NCI-H1417 (cell line): ENCODE data around the gene MAP3K14.
"Not testable (repeated sequence)": the region's sequence is repeated elsewhere in the genome, so short reads cannot be mapped to it uniquely, and the experiment has no call there.

Experiments used
- DNase-seq, 3 experiments: peaks; one replicate each; lab custom pipeline; 2025; lab: John Stamatoyannopoulos, UW

The MAP3K14 gene

GRCh38 chr17:45315648-45316433 lies 979 bp downstream of the MAP3K14 start:
- peak in 2 of 3 experiments; percentile 21 to 44 for DNase-seq

GRCh38 chr17:45314741-45315647 lies 1.8 kb downstream of the MAP3K14 start:
- DNase-seq = no peak

- no peak for DNase-seq
Observed at GRCh38 chr17:45313996-45314740, 2.7 kb downstream of the MAP3K14 start.

- no peak for DNase-seq
Observed at GRCh38 chr17:45313421-45313771, 3.4 kb downstream of the MAP3K14 start.

GRCh38 chr17:45312477-45313420 lies 4.1 kb downstream of the MAP3K14 start:
- no peak for DNase-seq

GRCh38 chr17:45311760-45312476 lies 4.9 kb downstream of the MAP3K14 start:
- DNase-seq = no peak

GRCh38 chr17:45311401-45311759 lies 5.4 kb downstream of the MAP3K14 start:
- DNase-seq = no peak

- peak; percentile 16 to 51 (median 50) for DNase-seq
Observed at GRCh38 chr17:45310380-45311324, 6.2 kb downstream of the MAP3K14 start.

- peak in 1 of 3 experiments; percentile 7 for DNase-seq
Observed at GRCh38 chr17:45309400-45309799, 7.4 kb downstream of the MAP3K14 start.

- no peak for DNase-seq
Observed at GRCh38 chr17:45308840-45309239, 8.0 kb downstream of the MAP3K14 start.

- DNase-seq = no peak
Observed at GRCh38 chr17:45308016-45308365, 8.8 kb downstream of the MAP3K14 start.

- no peak for DNase-seq
Observed at GRCh38 chr17:45307290-45308015, 9.4 kb downstream of the MAP3K14 start.

GRCh38 chr17:45306623-45307022 lies 10.2 kb downstream of the MAP3K14 start:
- no peak for DNase-seq

- DNase-seq = no peak
Observed at GRCh38 chr17:45306094-45306493, 10.7 kb downstream of the MAP3K14 start.

GRCh38 chr17:45305530-45306087 lies 11.2 kb downstream of the MAP3K14 start:
- no peak for DNase-seq

- no peak for DNase-seq
Observed at GRCh38 chr17:45302649-45303173, 14.1 kb downstream of the MAP3K14 start.

- not testable (repeated sequence) for DNase-seq
Observed at GRCh38 chr17:45302220-45302619, 14.6 kb downstream of the MAP3K14 start.

- DNase-seq = no peak
Observed at GRCh38 chr17:45301674-45302073, 15.1 kb downstream of the MAP3K14 start.
